Nephron progenitor cell (in vitro differentiated cells): Measurements from ENCODE around the gene TMIE.
A peak's percentile ranks its signal among the peaks of the same experiment; 100 is the strongest.

Source experiments
- DNase-seq: peaks from one replicate; pipeline ENCODE4 v3.0.0; 2021
- H3K27ac Mint-ChIP-seq: 2 replicates; pipeline ENCODE4 v1.8.0; 2021; ENCODE audit warnings: mild to moderate bottlenecking, moderate library complexity, mixed read lengths
- H3K27me3 Mint-ChIP-seq: 2 replicates; pipeline ENCODE4 v1.8.0; 2021; ENCODE audit warnings: mild to moderate bottlenecking, low read depth, mixed read lengths; ENCODE audit not compliant: poor library complexity
- H3K36me3 Mint-ChIP-seq: 2 replicates; pipeline ENCODE4 v1.8.0; 2021; ENCODE audit warnings: low read depth, mixed read lengths
- H3K4me1 Mint-ChIP-seq: 2 replicates; pipeline ENCODE4 v1.8.0; 2021; ENCODE audit warnings: mixed read lengths
- H3K4me3 Mint-ChIP-seq: 2 replicates; pipeline ENCODE4 v1.8.0; 2021; ENCODE audit warnings: mild to moderate bottlenecking, moderate library complexity, mixed read lengths
- H3K9me3 Mint-ChIP-seq: 2 replicates; pipeline ENCODE4 v1.8.0; 2021; ENCODE audit warnings: mild to moderate bottlenecking, moderate library complexity, mixed read lengths
- TF ChIP-seq, protein P1 (sequence below): fragments of 200-600 bp; sonication (generic); IDR thresholded peaks from 2 replicates; pipeline ENCODE4 v1.5.0; 2021; ENCODE audit warnings: antibody characterized with exemption

Gene TMIE, protein sequence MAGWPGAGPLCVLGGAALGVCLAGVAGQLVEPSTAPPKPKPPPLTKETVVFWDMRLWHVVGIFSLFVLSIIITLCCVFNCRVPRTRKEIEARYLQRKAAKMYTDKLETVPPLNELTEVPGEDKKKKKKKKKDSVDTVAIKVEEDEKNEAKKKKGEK

DNA sequence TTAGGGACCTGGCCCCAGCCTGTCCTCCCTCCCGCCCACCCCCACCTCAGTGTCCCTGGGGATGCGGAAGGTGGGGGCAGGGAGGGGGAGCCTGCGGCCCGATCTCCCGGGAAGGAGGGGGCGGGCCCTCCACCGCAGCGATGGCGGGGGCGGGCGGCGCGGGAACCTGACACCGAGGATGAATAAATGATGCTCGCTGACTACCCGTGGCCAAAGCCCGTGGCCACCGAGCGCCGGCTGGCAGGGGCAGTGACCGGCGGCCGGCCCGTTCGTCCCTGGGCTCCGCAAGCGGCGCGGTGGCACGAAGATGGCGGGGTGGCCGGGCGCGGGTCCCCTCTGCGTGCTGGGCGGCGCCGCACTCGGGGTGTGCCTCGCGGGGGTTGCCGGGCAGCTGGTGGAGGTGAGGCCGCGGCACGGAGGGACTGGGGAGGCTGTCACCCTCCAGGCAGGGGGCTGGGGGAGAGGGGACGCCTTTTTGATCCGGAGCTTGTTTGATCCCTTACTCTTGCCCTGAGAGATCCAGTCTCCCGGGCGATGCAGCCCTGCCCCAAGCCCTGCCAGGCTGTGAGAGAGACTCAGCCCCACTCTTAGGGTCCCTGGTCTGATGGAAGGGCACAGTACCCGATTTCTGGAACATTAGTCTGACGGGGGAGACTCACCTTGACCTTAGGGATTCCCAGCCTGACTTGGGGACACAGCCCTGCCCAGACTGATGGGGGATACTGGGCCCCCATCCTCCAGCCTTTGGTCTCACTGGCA lies at the start of gene TMIE:
Gene TMIE, plus strand, starts transcription at position 212 of the 759 bp plus-strand sequence. Its CDS starts 96 bp downstream, at position 308.
- Mint-ChIP-seq H3K4me3 (peak within 1 kb of the TSS; percentile 56), H3K4me1 (peaks cover 53% of the 10 kb centered on the region), H3K9me3 (no peaks in the 10 kb centered on the region), H3K27me3 (peaks cover 31% of the 10 kb centered on the region), H3K27ac (peak within 1 kb of the TSS; percentile 86), H3K36me3 (no peaks in the 10 kb centered on the region)
- DNase-seq = peak; percentile 59
- TF ChIP-seq, protein P1, sequence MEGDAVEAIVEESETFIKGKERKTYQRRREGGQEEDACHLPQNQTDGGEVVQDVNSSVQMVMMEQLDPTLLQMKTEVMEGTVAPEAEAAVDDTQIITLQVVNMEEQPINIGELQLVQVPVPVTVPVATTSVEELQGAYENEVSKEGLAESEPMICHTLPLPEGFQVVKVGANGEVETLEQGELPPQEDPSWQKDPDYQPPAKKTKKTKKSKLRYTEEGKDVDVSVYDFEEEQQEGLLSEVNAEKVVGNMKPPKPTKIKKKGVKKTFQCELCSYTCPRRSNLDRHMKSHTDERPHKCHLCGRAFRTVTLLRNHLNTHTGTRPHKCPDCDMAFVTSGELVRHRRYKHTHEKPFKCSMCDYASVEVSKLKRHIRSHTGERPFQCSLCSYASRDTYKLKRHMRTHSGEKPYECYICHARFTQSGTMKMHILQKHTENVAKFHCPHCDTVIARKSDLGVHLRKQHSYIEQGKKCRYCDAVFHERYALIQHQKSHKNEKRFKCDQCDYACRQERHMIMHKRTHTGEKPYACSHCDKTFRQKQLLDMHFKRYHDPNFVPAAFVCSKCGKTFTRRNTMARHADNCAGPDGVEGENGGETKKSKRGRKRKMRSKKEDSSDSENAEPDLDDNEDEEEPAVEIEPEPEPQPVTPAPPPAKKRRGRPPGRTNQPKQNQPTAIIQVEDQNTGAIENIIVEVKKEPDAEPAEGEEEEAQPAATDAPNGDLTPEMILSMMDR = no peak

DNA sequence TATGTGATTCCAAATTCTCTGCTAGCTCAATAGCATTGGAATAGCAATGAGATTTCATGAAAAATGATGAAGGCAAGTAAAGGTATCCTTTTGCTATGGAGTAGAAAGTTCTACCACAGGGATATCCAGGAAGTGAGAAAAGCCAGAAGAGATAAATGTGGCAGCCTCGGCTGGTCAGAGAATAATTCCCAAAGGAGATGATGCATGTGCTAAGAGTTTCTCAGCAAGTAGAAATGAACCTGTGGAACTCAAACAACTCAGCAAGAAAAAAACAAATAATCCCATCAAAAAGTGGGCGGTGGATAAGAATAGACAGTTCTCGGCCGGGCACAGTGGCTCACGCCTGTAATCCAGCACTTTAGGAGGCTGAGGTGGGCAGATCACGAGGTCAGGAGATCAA lies 45.9 kb upstream of the TMIE start:
- Mint-ChIP-seq H3K9me3 (peaks cover 30% of the 10 kb centered on the region), H3K4me1 (peaks cover 32% of the 10 kb centered on the region), H3K27ac (no peak overlapping the region), H3K27me3 (peaks cover 17% of the 10 kb centered on the region), H3K36me3 (no peaks in the 10 kb centered on the region), H3K4me3 (no peak overlapping the region)
- TF ChIP-seq, protein P1 = no peak
- no peak for DNase-seq

DNA sequence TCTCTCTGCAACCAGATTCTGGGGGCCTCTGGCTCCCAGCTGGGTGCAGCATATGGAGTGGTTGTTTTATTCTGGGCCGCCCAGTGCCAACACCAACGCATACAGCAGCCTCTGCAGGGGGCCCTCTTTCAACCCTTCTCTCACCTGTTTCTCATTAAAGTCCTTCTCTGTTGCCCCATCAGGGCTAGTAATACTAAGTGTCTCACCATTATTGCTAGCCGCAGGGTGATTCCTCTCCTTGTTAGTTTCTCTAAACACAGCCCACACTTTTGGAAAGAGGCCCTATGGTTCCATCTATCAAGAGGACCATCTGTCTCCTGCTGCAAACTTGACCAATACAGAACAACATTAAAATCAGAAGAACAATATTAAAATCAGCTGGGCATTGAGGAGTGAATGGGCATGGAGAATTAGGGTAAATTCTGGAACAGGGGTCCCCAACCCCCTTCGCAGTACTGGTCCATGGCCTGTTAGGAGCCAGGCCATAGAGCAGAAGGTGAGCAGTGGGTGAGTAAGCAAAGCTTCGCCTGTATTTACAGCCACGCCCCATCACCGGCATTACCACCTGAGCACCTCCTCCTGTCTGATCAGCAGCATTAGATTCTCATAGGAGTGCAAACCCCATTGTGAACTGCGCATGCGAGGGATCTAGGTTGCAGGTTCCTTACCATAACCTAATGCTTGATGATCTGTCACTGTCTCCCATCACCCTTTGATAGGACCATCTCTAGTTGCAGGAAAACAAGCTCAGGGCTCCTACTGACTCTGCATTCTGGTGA lies 44.2 kb upstream of the TMIE start:
- H3K9me3 Mint-ChIP-seq = peaks cover 15% of the 10 kb centered on the region
- peaks cover 19% of the 10 kb centered on the region for H3K27me3 Mint-ChIP-seq
- no peaks in the 10 kb centered on the region for H3K36me3 Mint-ChIP-seq
- peaks cover 49% of the 10 kb centered on the region for H3K4me1 Mint-ChIP-seq
- no peak overlapping the region for H3K4me3 Mint-ChIP-seq
- TF ChIP-seq, protein P1 = no peak
- no peak for DNase-seq
- H3K27ac Mint-ChIP-seq = no peak overlapping the region

DNA sequence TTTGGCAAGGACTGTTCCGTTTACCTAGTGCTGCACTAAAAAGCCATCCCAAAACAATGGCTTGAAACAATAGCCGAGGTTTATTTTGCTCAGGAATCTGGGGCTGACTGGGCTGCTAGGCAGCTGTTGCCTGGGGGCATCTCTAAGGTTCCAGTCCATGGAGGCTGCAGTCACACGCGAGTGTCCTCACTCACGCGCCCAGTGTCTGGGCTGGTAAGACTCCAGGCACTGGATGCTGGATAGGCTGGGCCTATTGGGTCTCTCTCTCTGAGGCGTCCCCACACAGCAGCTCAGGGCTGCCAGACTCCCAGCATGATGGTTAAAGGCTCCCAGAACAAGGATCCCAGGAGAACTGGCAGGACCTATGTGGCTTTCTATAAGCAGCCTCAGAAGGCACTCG lies 41.9 kb upstream of the TMIE start:
- Mint-ChIP-seq H3K27ac (no peak overlapping the region), H3K4me3 (peak overlapping the region; percentile 63), H3K36me3 (no peaks in the 10 kb centered on the region), H3K4me1 (peaks cover 72% of the 10 kb centered on the region), H3K9me3 (no peaks in the 10 kb centered on the region), H3K27me3 (peaks cover 21% of the 10 kb centered on the region)
- DNase-seq = no peak
- TF ChIP-seq, protein P1 = no peak

DNA sequence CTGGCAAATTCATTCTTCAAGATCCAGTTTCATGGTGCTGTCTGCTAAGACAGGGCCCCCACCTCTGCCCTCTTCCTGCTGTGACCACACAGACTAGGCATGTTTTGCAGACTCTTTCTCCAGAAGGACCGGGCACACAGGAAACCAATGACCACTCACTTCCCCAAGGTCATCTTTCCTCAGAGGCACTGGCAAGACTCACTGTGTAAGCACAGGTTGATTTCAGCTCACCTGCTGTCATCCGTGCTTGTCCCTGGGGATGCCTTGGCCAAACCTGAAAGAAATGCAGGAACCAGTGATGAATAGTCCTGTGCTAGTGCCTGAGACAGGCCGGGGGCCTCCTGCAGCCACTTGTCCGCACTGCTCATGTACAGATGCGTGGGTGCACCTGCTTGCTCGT lies 41.2 kb upstream of the TMIE start:
- DNase-seq = no peak
- peaks cover 79% of the 10 kb centered on the region for H3K4me1 Mint-ChIP-seq
- TF ChIP-seq, protein P1 = no peak
- no peaks in the 10 kb centered on the region for H3K36me3 Mint-ChIP-seq
- peak overlapping the region; percentile 63 for H3K4me3 Mint-ChIP-seq
- no peaks in the 10 kb centered on the region for H3K9me3 Mint-ChIP-seq
- peaks cover 16% of the 10 kb centered on the region for H3K27me3 Mint-ChIP-seq
- no peak overlapping the region for H3K27ac Mint-ChIP-seq
